ENCODE data around the gene RAMP1. TPM values are rescaled to one million over a fixed set of nuclear protein-coding genes. Genes with fewer than 3 reads are reported as not detected.

Gene RAMP1
- total and polyA plus RNA-seq, 4 donors, result 3.1 to 129 (median 23.5) TPM

GRCh38 chr2:237909801-237910475, 50.5 kb downstream of the RAMP1 start:
- Histone ChIP-seq H3K36me3 (ENCODE audit: control insufficient read depth in 4 of 4, insufficient read depth in 3 of 4, low read depth in 1 of 4, low read length in 3 of 4) (no peaks in the 10 kb centered on the region), H3K9ac (ENCODE audit: low read depth in 1 of 2, low read length in 2 of 2) (no peak overlapping the region), H3K27me3 (ENCODE audit: control insufficient read depth in 4 of 4, insufficient read depth in 4 of 4, low read length in 3 of 4) (no peaks in the 10 kb centered on the region), H3K27ac (ENCODE audit: low read depth in 1 of 2, low read length in 2 of 2) (no peak overlapping the region), H3K4me3 (ENCODE audit: low read depth in 1 of 3, low read length in 3 of 3) (no peak overlapping the region), H3K4me1 (ENCODE audit: control insufficient read depth in 4 of 4, insufficient read depth in 4 of 4, low read length in 3 of 4) (no peaks in the 10 kb centered on the region), H3K9me3 (ENCODE audit: control insufficient read depth in 4 of 4, low read length in 3 of 4) (no peaks in the 10 kb centered on the region)
- TF ChIP-seq, protein P1, sequence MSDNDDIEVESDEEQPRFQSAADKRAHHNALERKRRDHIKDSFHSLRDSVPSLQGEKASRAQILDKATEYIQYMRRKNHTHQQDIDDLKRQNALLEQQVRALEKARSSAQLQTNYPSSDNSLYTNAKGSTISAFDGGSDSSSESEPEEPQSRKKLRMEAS (IDR thresholded peaks at IDR 0.05), result no peak
- TF ChIP-seq TAF1 (conservative IDR thresholded peaks at IDR 0.05), result no peak
- no peak for TF ChIP-seq JUND (IDR thresholded peaks at IDR 0.05)
- no peak for TF ChIP-seq ZBTB33 (IDR thresholded peaks at IDR 0.05)
- TF ChIP-seq REST (IDR thresholded peaks at IDR 0.05), result no peak
- no peak for TF ChIP-seq HNF4A (conservative IDR thresholded peaks at IDR 0.05)
- no peak for TF ChIP-seq GABPA (IDR thresholded peaks at IDR 0.05 in 1 of 2, conservative IDR thresholded peaks at IDR 0.05 in 1 of 2)
- no peak for TF ChIP-seq FOXA1 (IDR thresholded peaks at IDR 0.05)
- TF ChIP-seq, protein P2, sequence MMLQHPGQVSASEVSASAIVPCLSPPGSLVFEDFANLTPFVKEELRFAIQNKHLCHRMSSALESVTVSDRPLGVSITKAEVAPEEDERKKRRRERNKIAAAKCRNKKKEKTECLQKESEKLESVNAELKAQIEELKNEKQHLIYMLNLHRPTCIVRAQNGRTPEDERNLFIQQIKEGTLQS (IDR thresholded peaks at IDR 0.05), result no peak
- TF ChIP-seq HNF4G (IDR thresholded peaks at IDR 0.05), result no peak
- TF ChIP-seq EGR1 (IDR thresholded peaks at IDR 0.05; ENCODE audit: low read depth in 2 of 2), result no peak
- no peak for TF ChIP-seq SP1 (IDR thresholded peaks at IDR 0.05)
- TF ChIP-seq NR2F2 (IDR thresholded peaks at IDR 0.05), result no peak
- DNase-seq (ENCODE audit: low spot score), result no peak
- 94% methylated on average over 14 of the region's 14 CpGs for WGBS

- DNase-seq (ENCODE audit: low spot score), result no peak
- H3K4me3 ChIP-seq (ENCODE audit: low read depth in 1 of 3, low read length in 3 of 3), result no peak overlapping the region
- WGBS, result 98% methylated on average over 12 of the region's 12 CpGs
- H3K9ac ChIP-seq (ENCODE audit: low read depth in 1 of 2, low read length in 2 of 2), result no peak overlapping the region
- H3K9me3 ChIP-seq (ENCODE audit: control insufficient read depth in 4 of 4, low read length in 3 of 4), result no peaks in the 10 kb centered on the region
- H3K27ac ChIP-seq (ENCODE audit: low read depth in 1 of 2, low read length in 2 of 2), result no peak overlapping the region
- no peaks in the 10 kb centered on the region for H3K27me3 ChIP-seq (ENCODE audit: control insufficient read depth in 4 of 4, insufficient read depth in 4 of 4, low read length in 3 of 4)
- H3K4me1 ChIP-seq (ENCODE audit: control insufficient read depth in 4 of 4, insufficient read depth in 4 of 4, low read length in 3 of 4), result no peaks in the 10 kb centered on the region
- TF ChIP-seq SP1 (IDR thresholded peaks at IDR 0.05) (no peak), EGR1 (IDR thresholded peaks at IDR 0.05; ENCODE audit: low read depth in 2 of 2) (no peak)
- H3K36me3 ChIP-seq (ENCODE audit: control insufficient read depth in 4 of 4, insufficient read depth in 3 of 4, low read depth in 1 of 4, low read length in 3 of 4), result no peaks in the 10 kb centered on the region
These were observed 51.3 kb downstream of the RAMP1 start for GRCh38 chr2:237910576-237911362.

Data from liver (tissue), 9 donors.